HG03103 (cell line): ENCODE results near the gene RAPGEF1.

Experiments used
- ATAC-seq: cut with Tn5 transposase; IDR thresholded peaks from one replicate; pipeline ENCODE4 v1.9.1; 2021; ENCODE audit warnings: low read depth; ENCODE audit not compliant: unreplicated experiment

RAPGEF1 gene

GRCh38 chr9:131614340-131614915 lies 125.4 kb downstream of the RAPGEF1 start:
- no peak for ATAC-seq

GRCh38 chr9:131613921-131614320 lies 126.0 kb downstream of the RAPGEF1 start:
- ATAC-seq: no peak

- no peak for ATAC-seq
Measured at GRCh38 chr9:131612851-131613250, 127.0 kb downstream of the RAPGEF1 start.

- no peak for ATAC-seq
Measured at GRCh38 chr9:131611586-131612315, 128.1 kb downstream of the RAPGEF1 start.

- ATAC-seq: no peak
Measured at GRCh38 chr9:131610231-131610761, 129.6 kb downstream of the RAPGEF1 start.

GRCh38 chr9:131609099-131609830 lies 130.6 kb downstream of the RAPGEF1 start:
- ATAC-seq: no peak

GRCh38 chr9:131608493-131609037 lies 131.3 kb downstream of the RAPGEF1 start:
- no peak for ATAC-seq

GRCh38 chr9:131607591-131607990 lies 132.3 kb downstream of the RAPGEF1 start:
- ATAC-seq: no peak

GRCh38 chr9:131606896-131607567 lies 132.8 kb downstream of the RAPGEF1 start:
- ATAC-seq: no peak

GRCh38 chr9:131605770-131606590 lies 133.9 kb downstream of the RAPGEF1 start:
- ATAC-seq: no peak

- ATAC-seq: no peak
Measured at GRCh38 chr9:131603711-131604439, 136.0 kb downstream of the RAPGEF1 start.

- ATAC-seq: no peak
Measured at GRCh38 chr9:131603199-131603598, 136.7 kb downstream of the RAPGEF1 start.

- ATAC-seq: no peak
Measured at GRCh38 chr9:131601683-131602181, 138.1 kb downstream of the RAPGEF1 start.

GRCh38 chr9:131598121-131598520 lies 141.8 kb downstream of the RAPGEF1 start:
- no peak for ATAC-seq

GRCh38 chr9:131597246-131597645 lies 142.6 kb downstream of the RAPGEF1 start:
- no peak for ATAC-seq

GRCh38 chr9:131596430-131596743 lies 143.5 kb downstream of the RAPGEF1 start:
- no peak for ATAC-seq

GRCh38 chr9:131595696-131596429 lies 144.0 kb downstream of the RAPGEF1 start:
- ATAC-seq: no peak

GRCh38 chr9:131594906-131595665 lies 144.8 kb downstream of the RAPGEF1 start:
- no peak for ATAC-seq
